Peyer's patch (tissue), 4 donors: ENCODE results near the gene SLC6A6. TPM values are rescaled to one million over a fixed set of nuclear protein-coding genes. Genes with fewer than 3 reads are reported as not detected.

Experiments
- DNase-seq, 3 donors: peaks; one replicate each; pipeline ENCODE4 v3.0.0-alpha.2; 2017 to 2019
- H3K27ac ChIP-seq, 4 donors: fragments of 200-600 bp; sonication (generic); one replicate each; pipeline ENCODE4 v1.5.1; 2016 to 2019
- H3K27me3 ChIP-seq, 2 donors: fragments of 200-600 bp; sonication (generic); one replicate each; pipeline ENCODE4 v1.5.1; 2019
- H3K36me3 ChIP-seq, 3 donors: fragments of 200-600 bp; sonication (generic); one replicate each; pipeline ENCODE4 v1.5.1; 2016 to 2019
- H3K4me1 ChIP-seq, 4 donors: fragments of 200-600 bp; sonication (generic); one replicate each; pipeline ENCODE4 v1.5.1; 2016 to 2019
- H3K4me3 ChIP-seq, 4 donors: fragments of 200-600 bp; sonication (generic); 1 replicate in 3 of 4; 2 replicates in 1 of 4; pipeline ENCODE4 v1.5.1; 2016 to 2019; ENCODE audit warnings: mild to moderate bottlenecking in 1 of 4
- H3K9me3 ChIP-seq, 4 donors: fragments of 200-600 bp; sonication (generic); one replicate each; pipeline ENCODE4 v1.5.1; 2016 to 2019; ENCODE audit warnings: mild to moderate bottlenecking in 1 of 4
- CTCF ChIP-seq, 6 experiments: fragments of 450-650 bp in 4 of 6; fragments of 200-600 bp in 2 of 6; sonication (generic) in 1 of 6; IDR thresholded peaks; one replicate each; pipeline ENCODE4 v1.5.1; 2017 to 2019; ENCODE audit warnings: antibody characterized with exemption in 6 of 6, mild to moderate bottlenecking in 3 of 6, moderate library complexity in 1 of 6
- POLR2A ChIP-seq, 2 donors: fragments of 450-650 bp; IDR thresholded peaks; one replicate each; pipeline ENCODE4 v1.5.1; 2017; ENCODE audit warnings: antibody characterized with exemption in 2 of 2, mild to moderate bottlenecking in 2 of 2, moderate library complexity in 2 of 2
- total RNA-seq, 4 donors: library from RNA; depleted of rRNA; stranded (reverse); fragments of >200 nt; gene quantifications; one replicate each; pipeline ENCODE4 v1.1.0, GENCODE V29; 2016

The SLC6A6 gene
- total RNA-seq, 4 donors from 2014 or later = 61.1 to 190 (median 150) TPM

- TF ChIP-seq POLR2A (IDR thresholded peaks at IDR 0.05) (no peak), CTCF (IDR thresholded peaks at IDR 0.05) (no peak)
- Histone ChIP-seq H3K4me1 (peaks cover 0 to 28% (median 2%) of the 10 kb centered on the region in 4 donors), H3K27me3 (no peaks in the 10 kb centered on the region), H3K9me3 (no peaks in the 10 kb centered on the region), H3K27ac (peak overlapping the region in 1 of 4 donors; percentile 86), H3K36me3 (peaks cover 0 to 49% (median 0%) of the 10 kb centered on the region in 3 donors), H3K4me3 (no peak overlapping the region)
- DNase-seq = no peak
Measured at GRCh38 chr3:14454639-14455310, 52.4 kb downstream of the SLC6A6 start.

GRCh38 chr3:14455571-14456317 lies 53.3 kb downstream of the SLC6A6 start:
- DNase-seq = no peak
- Histone ChIP-seq H3K36me3 (peaks cover 0 to 50% (median 0%) of the 10 kb centered on the region in 3 donors), H3K4me1 (peaks cover 0 to 28% (median 2%) of the 10 kb centered on the region in 4 donors)

GRCh38 chr3:14456794-14457193 lies 54.4 kb downstream of the SLC6A6 start:
- Histone ChIP-seq H3K27me3 (no peaks in the 10 kb centered on the region), H3K4me1 (peaks cover 0 to 24% (median 2%) of the 10 kb centered on the region in 4 donors), H3K9me3 (no peaks in the 10 kb centered on the region), H3K27ac (no peak overlapping the region), H3K36me3 (peaks cover 0 to 57% (median 0%) of the 10 kb centered on the region in 3 donors), H3K4me3 (no peak overlapping the region)
- TF ChIP-seq POLR2A (IDR thresholded peaks at IDR 0.05) (no peak), CTCF (IDR thresholded peaks at IDR 0.05) (no peak)
- no peak for DNase-seq

More at GRCh38 chr3:14455571-14456317, 53.3 kb downstream of the SLC6A6 start:
- Histone ChIP-seq H3K9me3 (no peaks in the 10 kb centered on the region), H3K27ac (no peak overlapping the region), H3K27me3 (no peaks in the 10 kb centered on the region), H3K4me3 (no peak overlapping the region)
- TF ChIP-seq POLR2A (IDR thresholded peaks at IDR 0.05) = no peak

- H3K36me3 ChIP-seq = peaks cover 0 to 60% (median 0%) of the 10 kb centered on the region in 3 donors
- no peaks in the 10 kb centered on the region for H3K9me3 ChIP-seq
- H3K4me3 ChIP-seq = no peak overlapping the region
- no peak for DNase-seq
- no peak overlapping the region for H3K27ac ChIP-seq
- no peaks in the 10 kb centered on the region for H3K27me3 ChIP-seq
- H3K4me1 ChIP-seq = peaks cover 0 to 17% (median 0%) of the 10 kb centered on the region in 4 donors
- TF ChIP-seq CTCF (IDR thresholded peaks at IDR 0.05) = no peak
- TF ChIP-seq POLR2A (IDR thresholded peaks at IDR 0.05) = no peak
Measured at GRCh38 chr3:14457481-14457880, 55.1 kb downstream of the SLC6A6 start.

- no peak for TF ChIP-seq CTCF (IDR thresholded peaks at IDR 0.05)
- no peak for TF ChIP-seq POLR2A (IDR thresholded peaks at IDR 0.05)
- Histone ChIP-seq H3K36me3 (peaks cover 0 to 66% (median 0%) of the 10 kb centered on the region in 3 donors), H3K9me3 (no peaks in the 10 kb centered on the region), H3K27me3 (no peaks in the 10 kb centered on the region), H3K4me1 (peaks cover 0 to 14% (median 0%) of the 10 kb centered on the region in 4 donors), H3K27ac (no peak overlapping the region), H3K4me3 (no peak overlapping the region)
- no peak for DNase-seq
Measured at GRCh38 chr3:14457999-14458398, 55.6 kb downstream of the SLC6A6 start.
